ENCODE results near the gene PARVB. TPM values are rescaled to one million over a fixed set of nuclear protein-coding genes. Genes with fewer than 3 reads are reported as not detected.

Gene PARVB
- total RNA-seq, 1 experiment from 2014 or later = 72.8 TPM

DNA sequence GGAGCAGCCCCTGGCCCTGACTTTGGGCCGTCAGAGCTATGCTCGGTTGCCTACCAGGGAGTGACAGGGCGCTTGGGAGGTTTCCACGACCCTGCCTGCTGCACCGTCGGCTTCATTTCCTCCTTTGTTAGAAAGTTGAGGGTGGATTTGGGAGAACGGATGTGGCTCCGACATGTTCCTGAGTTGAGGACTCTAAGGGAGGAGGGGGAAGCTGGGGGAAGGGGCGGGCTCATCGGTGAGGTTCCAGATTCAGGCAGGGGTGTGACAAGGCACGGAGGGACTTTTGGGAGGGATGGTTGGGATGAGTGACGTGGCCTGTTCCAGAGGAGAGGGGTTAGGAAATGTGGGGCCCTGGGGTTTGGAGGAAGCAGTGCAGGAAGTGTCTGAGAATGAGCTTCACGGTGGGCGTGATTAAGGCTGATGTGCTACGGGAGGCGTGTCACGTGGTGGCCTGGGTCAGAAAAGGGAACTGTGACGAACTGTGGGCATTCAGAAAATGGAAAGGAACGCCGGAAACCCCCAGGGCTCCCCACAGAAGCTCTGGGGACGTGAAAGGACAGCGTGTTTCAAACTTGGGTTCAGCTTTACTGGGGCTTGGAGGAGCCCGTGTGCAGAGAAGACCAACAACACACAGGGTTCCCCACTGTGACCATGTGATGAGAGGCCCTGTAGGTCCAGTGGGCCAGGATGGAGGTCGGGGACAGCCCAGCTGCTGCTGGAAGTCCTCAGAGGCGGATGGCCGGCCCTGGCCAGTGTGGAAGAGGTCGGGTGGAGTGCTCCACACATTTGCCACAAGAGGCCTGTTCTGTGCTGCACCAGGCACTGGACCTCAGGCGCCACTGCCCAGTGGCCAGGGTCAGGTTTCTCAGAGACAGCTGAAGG is 2.8 kb downstream of the PARVB start:
- peak; percentile 95 for DNase-seq (ENCODE audit: low read depth)

DNA sequence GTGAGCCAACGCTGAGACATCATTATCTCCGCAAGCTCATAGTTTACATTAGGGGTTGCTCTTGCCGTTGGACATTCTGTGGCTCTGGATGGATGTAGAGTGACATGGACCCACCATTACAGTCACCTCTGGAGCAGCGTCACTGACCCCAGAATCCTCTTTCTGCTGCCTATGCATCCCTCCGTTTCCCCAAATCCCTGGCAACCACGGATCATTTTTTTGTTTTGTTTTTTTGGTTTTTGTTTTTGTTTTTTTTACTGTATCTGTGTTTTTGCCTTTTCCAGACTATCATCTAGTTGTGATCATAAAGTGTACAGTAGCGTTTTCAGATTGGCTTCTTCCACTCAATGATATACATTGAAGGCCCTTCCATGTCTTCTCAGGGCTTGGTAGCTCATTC is 4.0 kb downstream of the PARVB start:
- DNase-seq (ENCODE audit: low read depth) = no peak

DNA sequence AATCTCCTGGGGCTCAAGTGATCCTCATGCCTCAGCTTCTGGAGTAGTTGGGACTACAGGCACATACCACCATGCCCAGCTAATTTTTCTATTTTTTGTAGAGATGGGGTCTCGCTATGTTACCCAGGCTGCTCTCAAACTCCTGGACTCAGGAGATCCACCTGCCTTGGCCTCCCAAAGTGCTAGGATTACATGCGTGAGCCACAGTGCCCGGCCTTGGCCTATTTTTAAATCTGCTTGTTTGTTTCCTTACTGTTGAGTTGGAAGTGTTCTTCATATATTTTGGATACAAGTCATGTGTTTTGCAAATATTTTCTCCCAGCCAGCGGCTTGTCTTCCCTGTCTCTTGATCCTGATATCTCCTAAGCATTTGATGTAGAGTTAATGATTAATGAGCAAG is 5.0 kb downstream of the PARVB start:
- no peak for DNase-seq (ENCODE audit: low read depth)

DNA sequence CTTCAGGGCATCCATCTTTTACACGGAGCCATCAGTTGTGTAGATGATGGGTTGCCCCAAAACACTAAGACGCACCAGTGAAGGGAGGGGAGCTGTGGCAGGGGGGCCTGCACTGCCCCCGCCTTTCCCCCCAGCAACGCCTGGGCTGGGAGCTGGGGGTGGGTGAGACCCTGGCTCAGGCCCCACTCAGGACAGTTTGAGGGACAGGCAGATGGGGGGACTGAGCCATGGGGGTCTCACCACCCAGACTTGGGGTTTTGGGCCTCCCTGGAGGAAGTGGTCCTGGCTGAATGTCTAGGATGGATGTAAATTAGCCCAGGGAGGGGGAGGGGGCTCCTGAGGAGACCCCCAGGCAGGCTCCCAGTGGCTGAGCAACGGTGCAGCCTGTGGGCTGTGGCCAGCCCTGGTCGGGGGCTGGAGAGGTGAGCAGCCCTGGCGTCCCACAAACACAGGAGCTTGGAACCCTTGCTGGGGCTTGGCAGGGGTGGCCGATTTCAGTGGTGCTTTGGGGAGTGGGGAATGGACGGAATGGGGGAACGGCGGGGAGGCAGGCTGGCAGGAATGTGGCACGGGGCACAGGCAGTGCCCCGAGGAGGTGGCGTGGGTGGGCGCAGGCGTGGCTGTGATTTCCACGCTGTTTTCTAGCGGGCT is 6.1 kb downstream of the PARVB start:
- DNase-seq (ENCODE audit: low read depth) = no peak

DNA sequence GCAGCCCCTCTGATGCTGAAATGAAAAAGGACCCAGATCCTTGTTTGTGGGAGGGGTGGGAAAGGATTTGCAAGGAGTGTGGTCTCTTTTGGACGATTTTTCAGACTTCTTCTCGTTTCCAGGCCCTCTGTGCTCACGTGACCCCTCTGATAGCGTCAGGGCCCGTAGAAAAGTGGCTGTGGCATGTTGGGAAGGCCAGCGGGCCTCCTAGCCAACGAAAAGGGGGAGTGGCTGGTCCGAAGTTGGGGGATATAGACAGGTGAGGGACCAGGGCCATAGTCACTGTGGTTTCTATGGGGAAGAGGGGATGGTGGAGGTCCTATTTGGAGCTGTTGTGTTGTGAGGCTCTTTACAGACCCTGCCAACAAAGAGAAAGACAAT is 6.6 kb downstream of the PARVB start:
- DNase-seq (ENCODE audit: low read depth) = no peak

DNA sequence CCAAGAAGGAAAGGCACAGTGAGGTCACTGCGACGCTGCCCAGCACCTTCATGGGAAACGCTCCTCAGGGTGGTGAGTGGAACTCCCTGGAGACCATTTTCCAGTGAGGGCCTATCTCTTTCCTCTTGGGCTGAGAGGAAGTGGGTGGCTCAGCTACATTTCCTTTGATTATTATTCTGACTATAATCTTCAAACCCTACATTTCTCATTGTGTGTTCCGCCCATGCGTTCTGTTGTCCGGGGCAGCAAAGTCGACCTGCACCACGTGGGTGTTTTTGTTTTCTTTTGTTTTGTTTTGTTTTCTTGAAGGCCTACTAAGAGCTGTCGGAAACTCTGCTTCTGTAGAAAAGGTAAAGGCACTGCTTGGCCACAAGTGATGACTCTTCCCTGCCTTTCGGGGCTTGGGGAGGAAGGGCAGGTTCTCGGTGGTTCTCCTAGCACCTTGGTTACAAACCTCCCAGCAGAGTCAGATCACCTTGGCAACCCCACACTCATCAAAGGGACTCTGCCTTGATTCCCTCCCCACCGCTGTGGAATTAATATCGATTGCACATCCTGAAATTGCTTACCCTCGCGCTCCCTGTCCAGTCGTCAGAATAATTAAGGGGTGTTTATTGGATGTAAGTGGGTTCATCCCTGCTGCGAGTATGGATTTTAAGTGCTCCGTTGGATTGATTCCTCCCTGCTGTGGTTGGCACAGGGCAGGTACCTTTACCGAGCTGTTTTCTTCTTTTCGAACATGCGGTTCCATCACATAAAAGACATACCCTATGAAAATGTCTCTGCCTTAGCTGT is 7.3 kb downstream of the PARVB start:
- DNase-seq (ENCODE audit: low read depth) = no peak

DNA sequence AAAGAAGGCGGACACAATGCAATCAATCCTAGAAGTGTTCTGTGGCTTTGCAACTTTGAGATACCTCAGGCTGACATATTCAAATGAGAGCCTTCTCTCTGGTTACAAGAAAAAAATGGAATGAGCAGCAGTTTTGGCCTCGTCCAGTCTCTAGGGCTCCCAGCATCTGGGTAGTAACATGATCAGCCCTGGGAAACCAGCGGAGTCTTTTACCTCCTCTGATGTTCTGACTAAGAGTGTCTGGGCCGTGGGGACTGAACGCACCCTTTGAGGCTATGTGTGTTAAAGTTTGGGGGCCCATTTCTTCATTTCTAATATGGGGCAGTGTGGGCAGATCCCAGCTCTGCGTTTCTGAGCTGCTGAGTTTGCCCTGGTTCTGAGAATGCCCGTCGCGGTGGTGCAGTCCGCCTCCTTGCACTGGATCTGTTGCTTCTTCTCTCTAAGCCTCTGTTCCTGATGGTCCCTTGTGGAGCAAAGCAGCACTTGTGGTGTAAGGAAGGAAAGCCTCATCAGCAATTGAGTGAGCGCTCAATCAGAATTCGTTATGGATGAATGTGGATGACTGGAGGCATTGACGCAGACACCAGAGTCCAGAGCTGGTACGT is 8.1 kb downstream of the PARVB start:
- no peak for DNase-seq (ENCODE audit: low read depth)

DNA sequence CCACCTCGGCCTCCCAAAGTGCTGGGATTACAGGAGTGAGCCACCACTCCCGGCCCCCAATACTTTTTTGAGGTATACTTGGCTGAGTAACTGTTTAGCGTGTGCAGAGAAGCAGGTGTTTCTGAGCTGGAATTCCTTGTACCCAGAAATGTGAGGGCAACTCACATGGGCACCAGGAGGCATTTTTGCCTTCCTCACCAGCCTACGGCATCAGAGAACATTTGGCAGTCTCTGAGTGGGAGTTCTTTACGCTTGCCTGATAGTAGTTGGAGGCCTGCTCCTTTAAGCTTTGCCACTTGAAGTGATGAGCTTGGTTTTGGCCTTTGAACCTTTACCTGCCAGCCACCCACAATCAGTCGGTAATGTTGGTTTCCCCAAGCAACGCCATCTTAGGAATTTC is 9.2 kb downstream of the PARVB start:
- no peak for DNase-seq (ENCODE audit: low read depth)

DNA sequence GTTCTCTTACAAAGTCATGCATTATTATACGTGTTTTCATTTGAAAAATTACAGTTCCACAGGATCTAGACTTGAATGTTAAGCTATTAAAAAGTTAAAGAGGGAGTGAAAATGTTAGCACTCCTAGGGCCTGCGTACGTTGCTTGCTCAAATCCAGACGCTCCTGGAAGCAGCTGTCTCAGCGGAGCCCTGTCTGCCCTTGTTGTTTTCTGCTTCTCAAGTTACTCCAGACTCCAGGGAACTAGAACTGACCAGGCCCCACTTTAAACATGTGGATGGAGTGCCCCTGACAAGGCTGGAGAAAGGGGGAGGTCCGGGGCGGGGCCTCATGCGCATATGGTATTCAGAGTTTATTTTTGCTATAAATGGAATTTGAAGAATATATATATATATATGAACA is 9.6 kb downstream of the PARVB start:
- no peak for DNase-seq (ENCODE audit: low read depth)

DNA sequence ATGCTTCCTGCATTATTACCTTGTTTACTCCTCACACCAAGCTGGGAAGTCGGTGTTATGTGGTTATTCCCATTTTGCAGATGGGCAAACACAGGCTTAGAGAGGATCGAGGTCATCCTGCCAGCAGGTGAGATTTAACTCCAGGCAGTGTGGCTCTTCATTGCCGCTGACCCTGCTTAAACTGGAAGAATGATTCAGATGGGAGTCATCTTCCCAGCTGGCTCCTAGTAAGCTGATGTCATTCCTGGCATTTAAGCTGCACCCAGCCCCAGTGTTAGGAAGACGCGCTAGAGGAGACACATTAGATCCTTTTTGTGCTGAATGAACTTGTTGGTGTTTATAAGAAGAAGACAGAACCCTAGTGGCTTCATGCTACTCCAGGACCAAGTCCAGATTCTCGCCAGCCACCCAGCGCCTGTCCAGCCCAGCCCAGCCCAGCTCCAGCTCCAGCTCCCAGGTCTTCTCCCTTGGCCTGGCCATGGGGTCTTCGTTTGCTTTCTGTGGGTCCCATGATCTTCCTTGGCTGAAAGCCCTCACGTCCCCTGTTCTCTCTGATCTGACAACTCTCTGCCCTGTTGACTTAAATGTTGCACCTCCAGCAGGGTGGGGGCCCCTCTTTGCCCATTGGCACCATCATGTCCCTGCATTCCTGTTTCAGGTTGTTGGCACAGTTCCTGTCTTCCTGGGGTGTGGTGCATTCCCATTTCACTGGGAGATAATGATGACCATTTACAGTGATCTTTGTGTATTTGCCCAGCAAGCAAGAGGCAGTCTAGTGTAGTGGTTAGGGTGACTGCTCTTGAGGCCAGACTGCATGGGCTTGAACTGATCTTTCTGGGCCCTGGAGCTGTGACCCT is 13.6 kb downstream of the PARVB start:
- peak; percentile 91 for DNase-seq (ENCODE audit: low read depth)

DNA sequence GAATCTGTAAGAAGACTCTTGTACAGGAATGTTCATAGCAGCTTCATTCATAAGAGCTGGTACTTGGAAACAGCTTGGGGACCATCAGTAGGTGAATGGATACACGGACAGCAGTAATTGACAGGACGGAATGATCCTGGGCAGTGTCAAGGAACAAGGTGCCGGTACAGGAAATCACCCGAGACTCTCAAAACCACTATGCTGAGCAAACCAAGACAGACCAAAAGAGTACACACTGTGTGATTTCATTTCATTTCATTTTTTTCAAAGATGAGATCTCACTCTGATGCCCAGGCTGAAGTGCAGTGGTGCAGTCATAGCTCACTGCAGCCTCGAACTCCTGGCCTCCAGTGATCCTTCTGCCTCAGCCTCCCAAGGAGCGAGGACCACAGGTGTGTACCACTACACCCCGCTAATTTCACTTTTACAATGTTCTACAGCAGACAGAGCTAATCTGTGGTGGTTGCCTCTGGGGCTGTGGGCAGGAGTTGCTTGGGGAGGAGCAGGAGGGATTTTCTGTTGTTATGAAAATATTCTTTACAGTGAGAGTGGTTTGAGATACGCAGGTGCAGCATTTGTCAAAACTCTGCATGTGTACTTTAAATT is 15.6 kb downstream of the PARVB start:
- DNase-seq (ENCODE audit: low read depth) = no peak

DNA sequence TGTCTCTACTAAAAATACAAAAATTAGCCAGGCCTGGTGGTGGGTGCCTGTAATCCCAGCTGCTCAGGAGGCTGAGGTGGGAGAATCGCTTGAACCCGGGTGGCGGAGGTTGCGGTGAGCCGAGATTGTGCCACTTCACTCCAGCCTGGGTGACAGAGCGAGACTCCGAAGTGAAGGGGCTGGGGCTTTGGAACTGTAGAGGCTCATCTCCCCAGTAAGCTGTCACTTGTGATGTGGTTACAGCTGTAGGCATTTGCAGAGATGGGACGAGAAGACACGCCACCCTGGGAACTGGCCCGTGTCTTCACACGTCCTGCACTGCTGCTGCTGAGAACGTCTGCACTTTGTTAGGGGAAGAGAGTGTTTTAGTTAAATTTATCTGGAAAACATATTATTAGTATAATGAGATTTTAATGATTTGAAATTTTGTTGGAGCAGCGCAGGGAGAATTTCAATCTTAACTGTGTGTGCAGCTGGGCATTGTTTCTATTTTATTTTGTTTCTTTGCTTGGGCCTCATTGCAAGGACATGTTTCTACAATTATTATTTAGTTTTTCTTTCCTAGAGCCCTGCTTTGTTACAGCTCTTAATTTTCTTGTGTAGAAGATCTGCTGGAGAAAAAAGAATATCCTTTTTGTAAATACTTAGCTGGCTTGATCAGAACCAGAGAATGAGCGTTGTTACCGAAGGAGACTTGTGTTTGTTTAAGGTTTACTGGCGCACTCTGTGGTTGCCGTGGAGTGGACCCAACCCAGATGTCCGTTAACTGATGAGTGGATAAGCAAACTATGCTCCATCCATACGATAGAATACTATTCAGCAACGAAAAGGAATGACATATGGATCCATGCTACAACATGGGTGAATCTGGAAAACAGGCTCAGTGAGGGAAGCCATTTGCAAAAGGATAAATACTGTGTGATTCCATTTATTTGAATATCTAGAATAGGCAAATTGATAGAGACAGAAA is 18.4 kb downstream of the PARVB start:
- DNase-seq (ENCODE audit: low read depth) = no peak

DNA sequence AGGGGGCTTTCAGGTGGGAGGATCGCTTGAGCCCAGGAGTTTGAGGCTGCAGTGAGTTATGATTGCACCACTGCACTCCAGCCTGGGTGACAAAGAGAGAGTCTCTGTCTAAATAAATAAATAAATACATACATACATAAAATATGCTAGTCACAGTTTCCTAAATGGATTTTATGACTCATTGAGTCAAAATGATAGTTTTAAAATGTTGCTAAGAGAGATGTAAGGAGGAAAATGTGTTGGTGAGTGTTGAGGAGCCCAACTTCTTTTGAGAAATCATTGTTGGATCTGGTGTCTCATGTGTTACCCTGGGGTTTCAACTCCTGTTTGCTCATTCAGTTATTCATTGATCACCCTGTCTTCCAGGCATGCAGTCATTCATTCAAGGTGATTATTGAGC is 21.0 kb downstream of the PARVB start:
- DNase-seq (ENCODE audit: low read depth) = no peak

DNA sequence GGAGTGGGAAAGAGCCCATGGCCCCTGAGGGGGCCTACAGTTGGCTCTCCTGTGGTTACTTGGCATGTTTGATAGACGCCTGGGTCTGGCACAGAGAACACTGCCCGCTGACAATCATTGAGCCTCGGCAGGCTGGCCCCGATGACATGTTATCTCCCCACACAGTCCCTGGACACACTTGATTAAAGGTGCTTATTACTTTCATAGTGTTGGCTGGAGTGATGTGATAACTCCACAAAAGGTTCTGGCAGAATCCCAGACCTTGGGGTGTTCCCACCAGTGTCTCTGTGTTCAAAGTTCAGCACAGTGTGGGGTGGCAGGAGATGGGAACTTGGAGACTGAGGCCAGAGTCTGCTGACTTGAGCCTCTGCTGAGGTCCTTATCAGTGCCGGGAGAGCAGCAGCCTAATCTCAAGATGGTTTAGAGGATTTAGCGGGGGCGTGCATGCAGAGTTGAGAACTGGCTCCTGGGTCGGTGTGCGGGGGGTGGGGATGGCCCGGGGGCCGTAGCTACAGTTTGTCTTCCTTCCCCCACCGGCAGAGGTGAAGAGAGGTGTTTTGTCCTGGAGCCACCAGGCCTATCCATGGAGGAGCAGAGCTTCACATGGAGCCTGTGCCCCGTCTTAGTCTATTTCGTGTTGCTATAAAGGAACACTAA is 22.5 kb downstream of the PARVB start:
- no peak for DNase-seq (ENCODE audit: low read depth)

DNA sequence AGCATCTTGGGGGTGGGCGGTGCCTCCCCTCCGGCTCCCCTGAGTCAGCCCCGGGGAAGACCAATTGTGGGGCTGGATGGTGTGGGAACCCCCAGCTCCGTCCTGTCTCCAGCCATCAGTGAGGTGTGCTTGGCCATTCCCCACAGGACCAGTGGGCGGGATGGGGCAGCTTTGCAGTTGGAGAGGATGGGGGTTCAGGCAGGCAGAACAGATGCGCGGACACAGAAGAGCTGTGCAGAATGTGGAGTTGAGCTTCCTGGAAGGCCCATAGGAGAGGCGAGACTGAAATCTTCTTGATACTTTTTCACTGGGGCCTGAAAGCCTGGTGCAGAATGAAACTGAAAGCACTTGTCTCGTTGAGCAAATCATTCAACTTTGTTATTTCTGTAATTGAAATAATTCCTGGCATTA is 23.8 kb downstream of the PARVB start:
- no peak for DNase-seq (ENCODE audit: low read depth)

DNA sequence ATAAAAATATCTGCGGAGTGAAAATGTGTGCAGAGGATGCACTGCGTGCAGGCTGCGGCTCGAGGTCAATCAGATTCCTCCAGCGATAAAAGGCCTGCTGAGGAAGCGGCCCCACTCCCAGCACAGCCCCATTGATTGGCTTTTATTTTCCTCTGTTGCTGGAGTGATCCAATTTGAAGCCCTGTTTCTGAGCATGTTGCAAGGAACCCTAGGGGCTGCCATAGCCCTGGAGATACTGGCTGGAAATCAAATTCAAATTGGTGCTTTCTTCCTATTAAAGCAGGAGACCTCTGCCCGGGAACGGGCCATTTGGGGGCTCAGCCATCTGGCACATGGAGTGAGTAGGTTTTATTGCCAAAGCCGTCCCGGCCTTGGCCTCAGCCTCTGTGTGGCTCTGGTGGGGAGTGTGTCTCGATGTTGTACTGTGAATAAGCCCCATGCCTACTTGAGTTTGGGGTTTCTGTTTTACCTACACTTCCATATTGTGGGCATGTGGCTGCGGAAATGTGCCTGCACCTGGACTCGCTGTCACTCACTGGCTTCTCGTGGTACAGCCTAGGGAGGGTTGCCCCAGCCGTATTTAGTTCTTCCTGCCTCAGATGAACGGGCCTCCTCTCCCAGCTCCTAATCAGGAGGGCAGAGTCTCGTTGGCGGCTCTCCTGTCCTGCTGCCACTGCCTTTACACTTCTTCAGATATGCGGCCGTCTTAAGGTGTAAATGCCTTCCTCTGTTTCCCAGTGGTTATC is 25.6 kb downstream of the PARVB start:
- no peak for DNase-seq (ENCODE audit: low read depth)

DNA sequence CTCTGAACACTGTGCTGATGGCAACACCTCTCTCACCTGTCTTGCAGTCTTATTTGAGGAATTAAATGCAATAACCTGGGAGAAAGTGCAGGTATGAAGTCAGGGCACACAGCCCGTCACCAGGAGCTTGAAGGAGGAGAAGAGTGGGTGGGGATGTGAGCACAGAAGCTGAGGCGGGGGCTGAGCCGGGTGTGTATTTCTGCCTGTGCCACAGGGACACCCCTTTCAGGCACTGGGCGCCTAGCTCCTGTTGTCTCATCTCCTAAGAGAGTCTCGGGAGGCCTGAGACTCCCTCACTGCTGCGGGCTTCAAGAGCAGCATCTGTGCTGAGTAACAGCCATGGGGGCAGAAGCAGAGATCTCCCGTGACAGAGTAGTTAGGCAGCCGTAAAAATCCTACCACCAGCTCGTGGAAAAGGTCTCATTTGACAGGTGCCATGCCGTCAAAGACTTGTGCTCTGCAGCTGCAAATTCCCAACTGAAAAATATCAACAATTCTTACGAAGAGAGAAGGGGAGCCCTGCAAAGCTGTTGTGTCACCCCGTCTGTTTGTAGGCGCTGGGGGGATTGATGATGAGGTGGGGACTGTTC is 26.8 kb downstream of the PARVB start:
- DNase-seq (ENCODE audit: low read depth) = no peak

DNA sequence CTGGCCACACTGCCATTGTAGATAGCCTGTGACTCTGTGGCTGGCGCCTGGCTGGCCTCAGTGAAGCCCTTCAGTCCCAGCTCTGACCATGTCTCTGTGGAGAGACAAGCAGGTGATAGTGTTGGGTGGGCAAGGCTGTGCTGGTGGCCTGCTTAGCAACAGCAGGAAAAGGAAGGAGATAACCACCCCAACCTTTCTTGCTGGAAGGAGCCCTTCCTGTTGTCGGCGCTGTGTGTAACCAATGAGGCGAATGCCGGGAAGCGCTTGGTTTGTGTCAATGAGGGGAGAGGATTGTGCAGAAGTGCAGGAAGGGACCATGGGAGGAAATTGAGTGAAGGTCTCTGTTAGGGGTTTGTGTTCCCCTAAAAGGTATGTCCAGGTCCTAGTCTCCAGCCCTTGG is 27.3 kb downstream of the PARVB start:
- no peak for DNase-seq (ENCODE audit: low read depth)

All from RPMI7951 (cell line).